Thoracic aorta (tissue), 2 donors: ENCODE measurements around the gene KPTN. TPM values are rescaled to one million over a fixed set of nuclear protein-coding genes. Genes with fewer than 3 reads are reported as not detected.
A peak's percentile ranks its signal among the peaks of the same experiment; 100 is the strongest.

Source experiments
- ATAC-seq: fragments of 150-250 bp; one replicate; pipeline ENCODE4 v1.8.0; 2017; ENCODE audit warnings: low read depth; ENCODE audit not compliant: insufficient number of reproducible peaks, low FRiP score
- DNase-seq: peaks from one replicate; pipeline ENCODE4 v3.0.0-alpha.2; 2020; ENCODE audit warnings: low spot score
- H3K27ac ChIP-seq, 2 donors: fragments of 200-600 bp; sonication (generic); 1 replicate in 1 of 2; 2 replicates in 1 of 2; pipeline ENCODE4 v1.5.1; 2016; ENCODE audit warnings: mild to moderate bottlenecking in 2 of 2, moderate library complexity in 2 of 2
- H3K27me3 ChIP-seq: fragments of 200-600 bp; sonication (generic); replicated peaks from 2 replicates; pipeline ENCODE4 v1.6.0; 2016; ENCODE audit warnings: mild to moderate bottlenecking; ENCODE audit not compliant: insufficient read depth
- H3K36me3 ChIP-seq: fragments of 200-600 bp; sonication (generic); one replicate; pipeline ENCODE4 v1.5.1; 2016
- H3K4me1 ChIP-seq, 2 donors: fragments of 200-600 bp; sonication (generic); 1 replicate in 1 of 2; 2 replicates in 1 of 2; pipeline versions ENCODE4 v1.5.1 to v1.6.0; 2016; ENCODE audit warnings: low read depth in 2 of 2, mild to moderate bottlenecking in 1 of 2; ENCODE audit not compliant: control insufficient read depth in 1 of 2
- H3K4me3 ChIP-seq: fragments of 200-600 bp; sonication (generic); 2 replicates; pipeline ENCODE4 v1.5.1; 2016; ENCODE audit warnings: mild to moderate bottlenecking
- H3K9me3 ChIP-seq: fragments of 200-600 bp; sonication (generic); 2 replicates; pipeline ENCODE4 v1.5.1; 2016
- CTCF ChIP-seq: fragments of 200-600 bp; sonication (generic); IDR thresholded peaks from one replicate; pipeline ENCODE4 v1.5.1; 2019; ENCODE audit warnings: antibody characterized with exemption
- total RNA-seq, 2 donors: library from RNA; depleted of rRNA; stranded (reverse); fragments of >200 nt; gene quantifications; one replicate each; pipeline versions ENCODE4 v1.1.0 to v1.2.3, GENCODE V29; 2016

The KPTN gene
- total RNA-seq, 2 donors from 2014 or later, result 0.95 to 1.2 TPM

GRCh38 chr19:47436712-47437401 is 47.2 kb downstream of the KPTN start:
- DNase-seq (no peak), ATAC-seq (peak; percentile 41)
- peaks cover 0 to 8% of the 10 kb centered on the region in 2 donors for H3K4me1 ChIP-seq
- H3K27ac ChIP-seq, result no peak overlapping the region
- H3K9me3 ChIP-seq, result no peaks in the 10 kb centered on the region
- no peaks in the 10 kb centered on the region for H3K36me3 ChIP-seq
- H3K4me3 ChIP-seq, result no peak overlapping the region
- TF ChIP-seq CTCF, result peak; percentile 78
- peaks cover 10% of the 10 kb centered on the region for H3K27me3 ChIP-seq

GRCh38 chr19:47435883-47436417 is 48.1 kb downstream of the KPTN start:
- Histone ChIP-seq H3K27ac (no peak overlapping the region), H3K27me3 (peaks cover 16% of the 10 kb centered on the region), H3K4me3 (no peak overlapping the region), H3K9me3 (no peaks in the 10 kb centered on the region), H3K36me3 (no peaks in the 10 kb centered on the region), H3K4me1 (peaks cover 0 to 8% of the 10 kb centered on the region in 2 donors)
- DNase-seq (no peak), ATAC-seq (no peak)
- no peak for TF ChIP-seq CTCF

GRCh38 chr19:47435196-47435595 is 48.8 kb downstream of the KPTN start:
- DNase-seq (no peak), ATAC-seq (no peak)
- no peak for TF ChIP-seq CTCF
- H3K4me3 ChIP-seq, result no peak overlapping the region
- no peaks in the 10 kb centered on the region for H3K9me3 ChIP-seq
- H3K36me3 ChIP-seq, result no peaks in the 10 kb centered on the region
- H3K27me3 ChIP-seq, result peaks cover 21% of the 10 kb centered on the region
- no peak overlapping the region for H3K27ac ChIP-seq
- H3K4me1 ChIP-seq, result peaks cover 3 to 12% of the 10 kb centered on the region in 2 donors

GRCh38 chr19:47434088-47434487 is 49.9 kb downstream of the KPTN start:
- no peak for TF ChIP-seq CTCF
- peaks cover 21% of the 10 kb centered on the region for H3K27me3 ChIP-seq
- H3K36me3 ChIP-seq, result no peaks in the 10 kb centered on the region

GRCh38 chr19:47433121-47433520 is 50.9 kb downstream of the KPTN start:
- ATAC-seq, result no peak
- no peak overlapping the region for H3K27ac ChIP-seq
- peaks cover 21% of the 10 kb centered on the region for H3K27me3 ChIP-seq
- H3K4me1 ChIP-seq, result peaks cover 8 to 22% of the 10 kb centered on the region in 2 donors
- no peaks in the 10 kb centered on the region for H3K36me3 ChIP-seq
- H3K9me3 ChIP-seq, result no peaks in the 10 kb centered on the region
- no peak for DNase-seq
- H3K4me3 ChIP-seq, result no peak overlapping the region
- TF ChIP-seq CTCF, result no peak

More at GRCh38 chr19:47434088-47434487, 49.9 kb downstream of the KPTN start:
- DNase-seq, result no peak
- Histone ChIP-seq H3K27ac (no peak overlapping the region), H3K4me3 (no peak overlapping the region), H3K9me3 (no peaks in the 10 kb centered on the region), H3K4me1 (peaks cover 8 to 17% of the 10 kb centered on the region in 2 donors)
- no peak for ATAC-seq
